Tibial nerve (tissue), 3 donors: ENCODE data around the gene CPNE9.

ENCODE experiments used
- POLR2A ChIP-seq, 2 donors: fragments of 450-650 bp; IDR thresholded peaks; one replicate each; pipeline ENCODE4 v1.6.1; 2017; ENCODE audit warnings: antibody characterized with exemption in 2 of 2, mild to moderate bottlenecking in 2 of 2, moderate library complexity in 2 of 2
- TF ChIP-seq, protein P1 (sequence below), 5 experiments: fragments of 200-600 bp in 3 of 5; fragments of 450-650 bp in 2 of 5; sonication (generic) in 3 of 5; IDR thresholded peaks; one replicate each; pipeline ENCODE4 v1.5.1; 2016 to 2019; ENCODE audit warnings: antibody characterized with exemption in 5 of 5, mild to moderate bottlenecking in 3 of 5, moderate library complexity in 2 of 5

DNA sequence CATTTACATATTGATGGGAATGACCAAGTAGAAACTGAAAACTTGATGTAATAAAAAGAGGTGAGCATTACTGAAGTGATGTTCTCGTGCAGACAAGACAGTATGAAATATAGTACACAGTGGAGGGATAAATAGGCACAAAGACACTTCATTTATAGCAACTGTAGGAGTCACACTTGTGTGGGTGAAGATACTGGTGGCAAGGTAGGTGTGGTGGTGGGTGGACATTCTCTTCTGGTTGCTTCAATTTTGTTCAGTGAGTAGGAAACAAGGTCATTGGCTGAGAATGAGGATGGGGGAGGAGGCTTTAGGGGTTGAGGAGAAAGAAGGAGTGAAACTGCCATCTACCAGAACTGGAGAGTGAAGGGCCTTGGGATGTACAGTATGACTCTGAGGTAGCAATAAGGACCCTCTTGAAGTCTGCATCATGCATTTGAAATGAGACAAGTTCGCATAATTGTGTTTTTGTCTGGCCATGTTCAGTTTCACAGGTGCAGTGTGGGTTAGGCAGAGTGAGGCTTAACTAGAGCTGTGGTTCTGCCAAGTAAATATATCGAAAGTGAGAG is 6.6 kb downstream of the CPNE9 start:
- TF ChIP-seq, protein P1, sequence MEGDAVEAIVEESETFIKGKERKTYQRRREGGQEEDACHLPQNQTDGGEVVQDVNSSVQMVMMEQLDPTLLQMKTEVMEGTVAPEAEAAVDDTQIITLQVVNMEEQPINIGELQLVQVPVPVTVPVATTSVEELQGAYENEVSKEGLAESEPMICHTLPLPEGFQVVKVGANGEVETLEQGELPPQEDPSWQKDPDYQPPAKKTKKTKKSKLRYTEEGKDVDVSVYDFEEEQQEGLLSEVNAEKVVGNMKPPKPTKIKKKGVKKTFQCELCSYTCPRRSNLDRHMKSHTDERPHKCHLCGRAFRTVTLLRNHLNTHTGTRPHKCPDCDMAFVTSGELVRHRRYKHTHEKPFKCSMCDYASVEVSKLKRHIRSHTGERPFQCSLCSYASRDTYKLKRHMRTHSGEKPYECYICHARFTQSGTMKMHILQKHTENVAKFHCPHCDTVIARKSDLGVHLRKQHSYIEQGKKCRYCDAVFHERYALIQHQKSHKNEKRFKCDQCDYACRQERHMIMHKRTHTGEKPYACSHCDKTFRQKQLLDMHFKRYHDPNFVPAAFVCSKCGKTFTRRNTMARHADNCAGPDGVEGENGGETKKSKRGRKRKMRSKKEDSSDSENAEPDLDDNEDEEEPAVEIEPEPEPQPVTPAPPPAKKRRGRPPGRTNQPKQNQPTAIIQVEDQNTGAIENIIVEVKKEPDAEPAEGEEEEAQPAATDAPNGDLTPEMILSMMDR (IDR thresholded peaks at IDR 0.05), result no peak
- no peak for TF ChIP-seq POLR2A (IDR thresholded peaks at IDR 0.05)
